Iris pigment epithelial cell (primary cell): Measurements from ENCODE around the gene UGT1A6.

Experiments used
- DNase-seq: peaks from one replicate; pipeline ENCODE4 v3.0.0-alpha.2; 2011; ENCODE audit warnings: low read depth

The UGT1A6 gene

GRCh38 chr2:233819884-233820773, 127.4 kb downstream of the UGT1A6 start:
- no peak for DNase-seq

- no peak for DNase-seq
Measured at GRCh38 chr2:233820774-233821105, 128.1 kb downstream of the UGT1A6 start.

DNA sequence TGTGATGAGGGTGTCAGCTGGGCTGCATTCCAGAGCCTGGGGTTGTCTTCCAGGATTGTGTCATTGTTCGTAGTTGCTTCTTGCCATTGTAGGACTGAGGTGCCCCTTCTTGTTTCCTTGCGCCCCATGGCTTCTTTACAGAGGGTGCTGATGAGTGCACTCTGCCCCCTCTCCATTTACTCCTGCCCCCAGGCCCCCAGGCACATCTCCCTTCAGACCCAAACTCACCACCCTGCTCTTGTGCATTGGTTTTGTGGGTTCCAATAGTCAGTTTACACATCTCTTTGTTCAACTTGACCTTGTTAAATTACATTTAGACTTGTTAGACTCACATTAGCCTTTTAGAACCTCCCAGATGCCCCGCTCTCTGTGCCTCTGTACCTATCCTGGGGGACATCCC, 128.5 kb downstream of the UGT1A6 start:
- DNase-seq = no peak

GRCh38 chr2:233821709-233822100, 129.0 kb downstream of the UGT1A6 start:
- DNase-seq = no peak

DNA sequence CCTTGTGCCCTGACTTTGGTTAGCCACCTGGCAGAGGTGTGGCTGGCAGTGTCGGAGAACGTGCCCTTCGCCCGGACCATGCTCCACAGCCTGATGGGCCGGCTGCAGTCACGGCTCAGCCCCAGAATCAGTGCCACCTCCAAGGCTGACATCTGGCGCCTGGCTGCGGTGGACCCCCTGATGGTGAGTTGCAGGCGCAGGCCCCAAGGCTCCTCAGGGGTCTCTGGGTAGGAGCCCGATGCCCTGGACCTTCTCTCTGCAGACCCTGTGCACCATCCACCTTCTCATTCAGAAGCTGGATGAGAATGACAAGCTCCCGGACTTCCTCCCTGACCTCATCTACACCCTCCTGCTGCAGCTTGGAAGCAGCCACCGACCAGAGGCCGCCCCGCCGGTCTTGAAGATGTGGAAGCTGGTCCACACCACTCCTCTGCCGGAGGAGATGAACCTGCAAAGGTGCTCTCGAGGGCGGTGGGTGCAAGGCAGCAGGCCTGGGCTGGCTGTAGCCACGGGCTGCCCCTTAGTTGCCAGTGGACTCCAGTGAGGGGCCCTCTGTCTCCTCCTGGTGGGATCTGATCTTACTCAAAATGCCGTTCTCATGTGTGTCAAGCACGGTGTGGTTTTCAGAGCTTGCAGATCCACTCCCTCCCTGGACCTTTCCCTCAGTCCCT, 129.5 kb downstream of the UGT1A6 start:
- no peak for DNase-seq
